ENCODE measurements around the gene WLS. TPM values are rescaled to one million over a fixed set of nuclear protein-coding genes. Genes with fewer than 3 reads are reported as not detected.

Gene WLS
- 14.8 to 18.5 TPM (median 15.0 TPM) in 5 replicates for total RNA-seq (2022; extraction: Qiagen RNA extraction)

GRCh38 chr1:68232289-68233148 lies at the start of gene WLS:
Gene WLS (minus strand): TSS chr1:68232523. CDS start chr1:68232299, 224 bp downstream.

Other genes with a start within 250 kb of the WLS start
- gene DIRAS3, start 181.9 kb downstream of the WLS start, total RNA-seq (2022; extraction: Qiagen RNA extraction): 0.63 to 1.3 TPM (median 1.1 TPM) in 5 replicates
- gene RPE65, start 217.4 kb upstream of the WLS start, total RNA-seq (2022; extraction: Qiagen RNA extraction): not detected in 5 replicates